GM21367 (cell line): ENCODE data around the gene RBMY1E.
"Not testable (repeated sequence)": the region's sequence is repeated elsewhere in the genome, so short reads cannot be mapped to it uniquely, and the experiment has no call there.

Experiments
- ATAC-seq: cut with Tn5 transposase; IDR thresholded peaks from one replicate; pipeline ENCODE4 v1.9.1; 2021; ENCODE audit not compliant: unreplicated experiment

The RBMY1E gene

GRCh38 chrY:21917932-21918331 is at the start of gene RBMY1E:
TSS of gene RBMY1E (minus strand) at chrY:21918032. CDS start at chrY:21916054, 1,978 bp downstream.
- not testable (repeated sequence) for ATAC-seq

GRCh38 chrY:21894426-21894825 is 23.4 kb downstream of the RBMY1E start, which contains the start of gene RBMY1D:
TSS of gene RBMY1D (minus strand) at chrY:21894526. CDS start at chrY:21892513, 2,013 bp downstream.
- ATAC-seq = not testable (repeated sequence)

DNA sequence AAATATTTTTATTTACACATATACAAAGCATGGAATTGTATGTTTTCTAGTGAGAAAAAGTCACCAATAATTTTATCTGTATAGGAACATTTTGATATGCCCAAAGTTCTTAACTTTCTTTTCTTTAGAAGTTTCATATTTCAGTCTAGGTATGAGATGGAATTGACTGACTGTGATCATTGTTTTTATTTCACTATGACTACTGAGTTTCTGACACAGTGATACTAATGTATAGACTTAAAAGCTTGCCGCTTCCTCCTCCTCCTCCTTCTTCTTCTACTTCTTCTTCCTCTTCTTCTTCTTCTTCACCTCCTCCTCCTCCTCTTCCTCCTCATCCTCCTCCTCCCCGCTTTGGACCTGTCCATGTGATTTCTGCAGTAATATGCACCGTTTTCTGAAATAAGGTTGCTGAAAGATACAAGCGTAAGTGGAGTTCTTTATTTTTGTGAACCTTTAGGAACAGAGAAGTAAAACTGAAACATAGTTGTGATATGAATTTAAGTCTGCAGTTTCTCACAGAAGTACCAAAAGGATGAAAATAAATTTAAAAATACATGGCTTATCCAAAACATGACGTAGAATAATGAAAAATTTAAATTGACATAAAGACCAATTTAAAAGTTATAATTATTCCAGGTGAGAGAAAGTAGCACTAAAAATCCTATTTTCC is 48.3 kb downstream of the RBMY1E start:
- ATAC-seq = peak; percentile 82
